ENCODE data around the gene KASH5. TPM values are rescaled to one million over a fixed set of nuclear protein-coding genes. Genes with fewer than 3 reads are reported as not detected.
A peak's percentile ranks its signal among the peaks of the same experiment; 100 is the strongest.

The KASH5 gene
- total and polyA plus RNA-seq, 2 of the 8 experiments (the other 6 are each of a cell fraction or from before 2014, with no cell fraction given), result 0.05 to 0.19 TPM

DNA sequence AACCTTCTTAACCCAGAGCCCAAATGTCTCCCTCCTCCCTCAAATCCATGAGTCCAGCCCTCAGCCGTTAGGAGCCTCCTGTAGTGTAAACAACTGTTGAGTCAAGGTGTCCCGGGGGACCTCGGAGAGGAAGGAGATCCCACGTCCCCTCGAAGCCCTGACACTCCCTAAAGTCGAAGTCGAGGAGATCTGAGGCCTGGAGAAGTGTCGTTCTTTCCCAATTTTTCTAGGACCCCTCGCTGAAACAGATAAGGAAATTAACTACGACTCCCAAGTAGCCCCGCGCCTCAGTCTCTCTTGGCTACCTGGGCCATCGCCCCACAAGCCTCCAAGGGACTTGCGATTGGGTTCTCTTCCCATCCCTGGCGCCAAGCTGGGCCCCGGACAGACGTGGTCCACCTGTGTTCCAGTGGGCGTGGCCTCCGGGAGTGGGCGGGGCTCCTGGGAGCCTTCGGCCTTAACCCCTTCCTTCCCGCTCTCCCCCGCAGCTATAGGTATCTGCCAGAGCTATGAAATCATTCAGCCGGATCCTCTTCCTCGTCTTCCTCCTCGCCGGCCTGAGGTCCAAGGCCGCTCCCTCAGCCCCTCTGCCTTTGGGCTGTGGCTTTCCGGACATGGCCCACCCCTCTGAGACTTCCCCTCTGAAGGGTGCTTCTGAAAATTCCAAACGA is 38.0 kb downstream of the KASH5 start:
- CTCF ChIA-PET (ENCODE audit: partially characterized antibody), result interaction anchor here (0.5 to 5.2 kb wide), 9 partner anchors 9 to 741 kb away, joined by 3 to 49 read pairs (median 8); partner anchors contain the start of gene SLC17A7
- H4K8ac ChIP-seq (ENCODE audit: extremely low read depth, insufficient read depth, low read length), result no peak overlapping the region; the same call in 1 of the 2 replicates
- WGBS, 2 experiments (ENCODE audit: extremely low coverage in 1 of 2, insufficient coverage in 1 of 2, insufficient read length in 1 of 2, insufficient replicate concordance in 2 of 2, low coverage in 1 of 2, low lambda C conversion rate in 2 of 2, missing lambda C conversion rate in 1 of 2), result 16% methylated on average over 30 of the region's 30 CpGs; no CpG with 5 or more reads in 1 of the 2 experiments
- H3K4ac ChIP-seq (replicated peaks; ENCODE audit: insufficient read length, low read depth, low read length), result peak overlapping the region; percentile 58
- peak overlapping the region; percentile 94; the same call in 1 of the 2 replicates for H2BK12ac ChIP-seq (ENCODE audit: low read depth, low read length)
- H3K56ac ChIP-seq (replicated peaks; ENCODE audit: insufficient read length, low read depth, low read length), result no peak overlapping the region
- no peak overlapping the region for H4K5ac ChIP-seq (ENCODE audit: insufficient read length, low read depth, low read length)
- no peak overlapping the region for H3K14ac ChIP-seq (ENCODE audit: insufficient read length)
- H3K79me2 ChIP-seq (ENCODE audit: control insufficient read depth in 1 of 2, insufficient read depth in 2 of 2, low read length in 2 of 2), result no peaks in the 10 kb centered on the region
- peak overlapping the region; percentile 5 to 52 (median 23); a peak in 5 of 8 replicates for H3K4me3 ChIP-seq (ENCODE audit: extremely low read depth in 1 of 4, insufficient read depth in 2 of 4, low read depth in 3 of 4, low read length in 4 of 4)
- peak overlapping the region; percentile 57 to 97 for H3K4me2 ChIP-seq (ENCODE audit: insufficient read depth in 1 of 2, low read depth in 2 of 2, low read length in 2 of 2)
- no peak overlapping the region for H4K91ac ChIP-seq (replicated peaks; ENCODE audit: insufficient read length, low read length)
- peak overlapping the region; percentile 70; the same call in 1 of the 2 replicates for H2AK5ac ChIP-seq (ENCODE audit: low read depth, low read length)
- H3K36me3 ChIP-seq (ENCODE audit: control insufficient read depth in 2 of 4, insufficient read depth in 4 of 4, low read length in 3 of 4), result no peaks in the 10 kb centered on the region
- peaks cover 4 to 41% (median 23%) of the 10 kb centered on the region in 4 experiments for H3K4me1 ChIP-seq (replicated peaks in 1 of 4; ENCODE audit: control insufficient read depth in 3 of 4, insufficient read depth in 4 of 4, low read length in 3 of 4)
- DNase-seq (ENCODE audit: low read depth in 1 of 2, low spot score in 2 of 2), result peak; percentile 84 to 100
- H2AFZ ChIP-seq (ENCODE audit: low read length), result 0 out of 2 replicates have a peak overlapping the region, but pooled peaks have one; percentile 52
- no peak overlapping the region for H2BK15ac ChIP-seq (ENCODE audit: low read length)
- H4K20me1 ChIP-seq (replicated peaks in 1 of 2; ENCODE audit: control insufficient read depth in 1 of 2, insufficient read depth in 2 of 2, low read length in 2 of 2), result no peaks in the 10 kb centered on the region
- no peak overlapping the region for H3K27ac ChIP-seq (ENCODE audit: low read depth, low read length)
- H2BK5ac ChIP-seq (ENCODE audit: low read depth, low read length), result peak overlapping the region; percentile 63; the same call in 1 of the 2 replicates
- no peak overlapping the region for H2BK120ac ChIP-seq (replicated peaks; ENCODE audit: low read depth, low read length)
- peaks cover 23 to 61% (median 57%) of the 10 kb centered on the region in 4 experiments for H3K27me3 ChIP-seq (replicated peaks in 1 of 4; ENCODE audit: control insufficient read depth in 3 of 4, extremely low read depth in 1 of 4, insufficient read depth in 3 of 4, low read length in 3 of 4)
- peak overlapping the region; percentile 71 for H3K18ac ChIP-seq (ENCODE audit: extremely low read depth, low read length)
- H3K23ac ChIP-seq (ENCODE audit: insufficient read length), result no peak overlapping the region
- POLR2A ChIA-PET (ENCODE audit: partially characterized antibody), result interaction anchor here (0.9 to 5.0 kb wide), 15 partner anchors 9 to 87 kb away, joined by 3 to 21 read pairs (median 4); partner anchors contain the start of genes PIH1D1 and TEAD2
- no peaks in the 10 kb centered on the region for H3K79me1 ChIP-seq (ENCODE audit: low read depth, low read length)
- FAIRE-seq, result peak; percentile 75
- H3K9me3 ChIP-seq (ENCODE audit: insufficient read depth in 2 of 2, low read depth in 1 of 2, low read length in 1 of 2), result no peaks in the 10 kb centered on the region
- H3K23me2 ChIP-seq (ENCODE audit: low read depth, low read length), result peaks cover 21% of the 10 kb centered on the region
- H2BK20ac ChIP-seq (ENCODE audit: low read length), result peak overlapping the region; percentile 11; the same call in 1 of the 2 replicates
- H3K9ac ChIP-seq (replicated peaks in 1 of 4; ENCODE audit: extremely low read depth in 1 of 4, low read depth in 3 of 4, low read length in 3 of 4), result no peak overlapping the region
- TF ChIP-seq SP4 (IDR thresholded peaks at IDR 0.05; ENCODE audit: low read length) (peak; percentile 81), USF2 (IDR thresholded peaks at IDR 0.05; ENCODE audit: low read length) (no peak), TEAD4 (IDR thresholded peaks at IDR 0.05; ENCODE audit: low read depth, low read length) (no peak), EGR1 (IDR thresholded peaks at IDR 0.05; ENCODE audit: borderline replicate concordance, low read depth, low read length) (peak; percentile 87), HDAC2 (IDR thresholded peaks at IDR 0.05; ENCODE audit: borderline replicate concordance in 1 of 2, low read depth in 2 of 2, low read length in 2 of 2) (0 out of 4 replicates have a peak, but pooled peaks of 1 of the 2 experiments have one; percentile 20), MAX (IDR thresholded peaks at IDR 0.05) (peak; percentile 29; the same call in 1 of the 2 replicates), SP1 (IDR thresholded peaks at IDR 0.05; ENCODE audit: low read depth, low read length) (peak; percentile 99), SIN3A (conservative IDR thresholded peaks at IDR 0.05 in 1 of 2, IDR thresholded peaks at IDR 0.05 in 1 of 2; ENCODE audit: low read depth in 1 of 2, low read length in 2 of 2) (peak in 1 of 2 experiments; percentile 65; a peak in 1 of 4 replicates), NANOG (IDR thresholded peaks at IDR 0.05; ENCODE audit: insufficient read depth, low read depth, low read length, poor library complexity, severe bottlenecking) (no peak)
